Measurements from ENCODE around the gene CAPZB. TPM values are rescaled to one million over a fixed set of nuclear protein-coding genes. Genes with fewer than 3 reads are reported as not detected.
"Not testable (repeated sequence)": the region's sequence is repeated elsewhere in the genome, so short reads cannot be mapped to it uniquely, and the experiment has no call there.

CAPZB gene
- total RNA-seq, 1 experiment from 2014 or later, result 60.5 TPM

GRCh38 chr1:19504796-19505692 is 19.7 kb upstream of the CAPZB start:
- DNase-seq (ENCODE audit: low read depth, low spot score), result no peak
- in situ Hi-C loops (cut with HindIII; ENCODE audit: low pct_unique_long_range_greater_than_20kb, low sequenced_read_pairs), result no loop called here

- in situ Hi-C loops (cut with HindIII; ENCODE audit: low pct_unique_long_range_greater_than_20kb, low sequenced_read_pairs); DNase-seq (ENCODE audit: low read depth, low spot score): not testable (repeated sequence)
Measured at GRCh38 chr1:19502284-19502683, 16.9 kb upstream of the CAPZB start.

- in situ Hi-C loops (cut with HindIII; ENCODE audit: low pct_unique_long_range_greater_than_20kb, low sequenced_read_pairs); DNase-seq (ENCODE audit: low read depth, low spot score): not testable (repeated sequence)
Measured at GRCh38 chr1:19499887-19500286, 14.5 kb upstream of the CAPZB start.

- in situ Hi-C loops (cut with HindIII; ENCODE audit: low pct_unique_long_range_greater_than_20kb, low sequenced_read_pairs); DNase-seq (ENCODE audit: low read depth, low spot score): not testable (repeated sequence)
Measured at GRCh38 chr1:19497443-19497842, 12.1 kb upstream of the CAPZB start.

GRCh38 chr1:19496527-19496874 is 11.2 kb upstream of the CAPZB start:
- no peak for DNase-seq (ENCODE audit: low read depth, low spot score)
- in situ Hi-C loops (cut with HindIII; ENCODE audit: low pct_unique_long_range_greater_than_20kb, low sequenced_read_pairs), result no loop called here

- in situ Hi-C loops (cut with HindIII; ENCODE audit: low pct_unique_long_range_greater_than_20kb, low sequenced_read_pairs), result no loop called here
- no peak for DNase-seq (ENCODE audit: low read depth, low spot score)
Measured at GRCh38 chr1:19495799-19496526, 10.6 kb upstream of the CAPZB start.

GRCh38 chr1:19495000-19495656 is 9.8 kb upstream of the CAPZB start:
- in situ Hi-C loops (cut with HindIII; ENCODE audit: low pct_unique_long_range_greater_than_20kb, low sequenced_read_pairs), result no loop called here
- no peak for DNase-seq (ENCODE audit: low read depth, low spot score)

GRCh38 chr1:19493547-19493946 is 8.2 kb upstream of the CAPZB start:
- DNase-seq (ENCODE audit: low read depth, low spot score), result no peak
- in situ Hi-C loops (cut with HindIII; ENCODE audit: low pct_unique_long_range_greater_than_20kb, low sequenced_read_pairs), result no loop called here

GRCh38 chr1:19489996-19490395 is 4.7 kb upstream of the CAPZB start:
- in situ Hi-C loops (cut with HindIII; ENCODE audit: low pct_unique_long_range_greater_than_20kb, low sequenced_read_pairs), result no loop called here
- DNase-seq (ENCODE audit: low read depth, low spot score), result no peak

GRCh38 chr1:19488136-19488535 is 2.8 kb upstream of the CAPZB start:
- DNase-seq (ENCODE audit: low read depth, low spot score), result no peak
- in situ Hi-C loops (cut with HindIII; ENCODE audit: low pct_unique_long_range_greater_than_20kb, low sequenced_read_pairs), result no loop called here

GRCh38 chr1:19484798-19485361 is 459 bp downstream of the CAPZB start:
- in situ Hi-C loops (cut with HindIII; ENCODE audit: low pct_unique_long_range_greater_than_20kb, low sequenced_read_pairs), result no loop called here
- DNase-seq (ENCODE audit: low read depth, low spot score), result no peak

- in situ Hi-C loops (cut with HindIII; ENCODE audit: low pct_unique_long_range_greater_than_20kb, low sequenced_read_pairs), result no loop called here
- no peak for DNase-seq (ENCODE audit: low read depth, low spot score)
Measured at GRCh38 chr1:19484338-19484797, 971 bp downstream of the CAPZB start.

- DNase-seq (ENCODE audit: low read depth, low spot score), result no peak
- in situ Hi-C loops (cut with HindIII; ENCODE audit: low pct_unique_long_range_greater_than_20kb, low sequenced_read_pairs), result no loop called here
Measured at GRCh38 chr1:19483691-19484090, 1.6 kb downstream of the CAPZB start.

GRCh38 chr1:19483261-19483660 is 2.1 kb downstream of the CAPZB start:
- in situ Hi-C loops (cut with HindIII; ENCODE audit: low pct_unique_long_range_greater_than_20kb, low sequenced_read_pairs), result no loop called here
- no peak for DNase-seq (ENCODE audit: low read depth, low spot score)

GRCh38 chr1:19481826-19482398 is 3.4 kb downstream of the CAPZB start:
- in situ Hi-C loops (cut with HindIII; ENCODE audit: low pct_unique_long_range_greater_than_20kb, low sequenced_read_pairs), result no loop called here
- DNase-seq (ENCODE audit: low read depth, low spot score), result no peak

- in situ Hi-C loops (cut with HindIII; ENCODE audit: low pct_unique_long_range_greater_than_20kb, low sequenced_read_pairs), result no loop called here
- no peak for DNase-seq (ENCODE audit: low read depth, low spot score)
Measured at GRCh38 chr1:19480282-19480681, 5.1 kb downstream of the CAPZB start.

- in situ Hi-C loops (cut with HindIII; ENCODE audit: low pct_unique_long_range_greater_than_20kb, low sequenced_read_pairs), result no loop called here
- no peak for DNase-seq (ENCODE audit: low read depth, low spot score)
Measured at GRCh38 chr1:19479351-19480120, 5.8 kb downstream of the CAPZB start.
